Right renal cortex interstitium (tissue), 3 donors: Measurements from ENCODE around the gene NANOS2. TPM values are rescaled to one million over a fixed set of nuclear protein-coding genes. Genes with fewer than 3 reads are reported as not detected.

Experiments used
- DNase-seq, 3 donors: peaks; one replicate each; pipeline ENCODE4 v3.0.0-alpha.2; 2013; ENCODE audit warnings: low read depth in 3 of 3, low spot score in 2 of 3
- polyA plus RNA-seq, 3 donors: library from polyadenylated mRNA; unstranded; fragments of 120-200 nt; gene quantifications; one replicate each; pipeline ENCODE4 v1.2.1, GENCODE V29; 2013; ENCODE audit not compliant: insufficient read length in 3 of 3

Gene NANOS2
- polyA plus RNA-seq, 3 donors: not detected

- DNase-seq: no peak
These were observed 16.5 kb upstream of the NANOS2 start for GRCh38 chr19:45931055-45931454.

DNA sequence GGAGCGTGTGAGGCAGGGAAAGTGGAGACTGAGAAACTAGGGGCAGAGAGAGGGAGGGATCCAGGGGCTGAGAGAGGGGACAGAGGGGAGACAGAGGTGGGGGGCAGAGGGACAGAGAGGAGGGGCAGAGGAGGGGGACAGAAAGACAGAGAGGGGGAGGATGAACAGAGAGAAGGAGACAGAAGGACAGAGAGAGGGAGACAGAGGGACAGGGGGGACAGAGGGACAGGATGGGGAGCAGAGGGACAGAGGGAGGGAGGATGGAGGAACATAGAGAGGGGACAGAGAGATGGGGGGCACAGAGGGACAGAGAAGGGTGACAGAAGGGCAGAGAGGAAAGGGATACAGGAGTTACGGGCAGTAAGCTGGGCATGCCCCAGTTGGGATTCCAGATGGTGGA, 14.7 kb upstream of the NANOS2 start:
- no peak for DNase-seq

GRCh38 chr19:45927565-45928261, 13.1 kb upstream of the NANOS2 start:
- DNase-seq: peak; percentile 71 to 81 (median 74)

DNA sequence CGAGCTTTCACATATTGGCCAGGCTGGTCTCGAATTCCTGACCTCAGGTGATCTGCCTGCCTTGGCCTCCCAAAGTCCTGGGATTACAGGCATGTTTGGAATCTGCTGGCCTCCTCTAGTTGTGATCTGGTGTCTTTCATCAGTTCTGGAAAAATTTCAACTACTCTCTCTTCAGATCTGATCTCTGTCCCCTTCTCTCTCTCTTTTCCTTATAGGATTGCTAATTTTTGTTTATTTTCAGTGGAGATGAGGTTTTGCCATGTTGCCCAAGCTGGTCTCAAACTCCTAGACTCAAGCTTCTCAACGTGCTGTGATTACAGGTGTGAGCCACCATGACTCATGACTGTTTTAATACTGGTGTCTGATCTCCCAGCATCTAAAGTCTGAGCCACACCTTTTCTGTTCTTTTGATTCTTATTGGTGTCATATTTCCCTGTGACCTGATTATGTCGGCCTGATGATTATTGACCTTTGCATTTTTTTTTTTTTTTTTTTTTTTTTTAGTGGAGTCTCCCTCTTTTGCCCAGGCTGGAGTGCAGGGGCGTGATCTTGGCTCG, 10.4 kb upstream of the NANOS2 start:
- no peak for DNase-seq

DNA sequence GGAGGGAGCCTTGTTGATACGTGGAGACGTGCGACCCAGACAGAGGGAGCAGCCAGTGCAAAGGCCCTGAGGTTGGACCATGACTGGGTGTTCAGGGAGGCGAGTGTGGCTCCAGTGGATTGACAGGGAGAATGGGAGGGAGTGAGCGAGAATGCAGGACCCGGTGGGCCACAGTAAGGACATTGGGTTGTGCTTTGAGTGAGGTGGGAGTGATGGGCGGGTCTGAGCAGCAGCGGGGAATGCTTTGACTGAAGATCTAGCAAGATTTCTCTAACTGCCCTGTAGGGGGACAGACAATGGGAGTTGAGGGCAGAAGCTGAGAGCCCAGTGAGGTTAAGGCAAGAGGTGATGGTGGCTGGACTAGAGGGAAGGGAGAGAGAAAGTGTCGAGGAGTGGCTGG, 7.7 kb upstream of the NANOS2 start:
- DNase-seq: no peak

DNA sequence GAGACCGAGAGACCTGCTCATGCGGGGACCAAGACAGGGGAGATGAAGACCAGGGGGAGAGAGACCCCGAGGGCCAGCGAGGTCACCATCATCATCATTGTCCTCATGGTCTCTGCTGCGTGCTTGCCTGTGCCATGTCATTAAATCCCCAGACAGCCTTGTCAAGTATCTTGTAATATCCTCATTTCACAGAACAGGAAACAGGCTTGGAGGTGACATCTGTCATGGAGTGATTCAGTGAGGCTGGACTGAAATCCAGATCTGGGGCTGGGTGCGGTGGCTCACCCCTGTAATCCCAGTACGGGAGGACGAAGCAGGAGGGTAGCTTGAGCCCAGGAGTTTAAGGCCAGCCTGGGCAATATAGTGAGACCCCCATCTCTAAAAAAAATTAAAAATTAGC, 5.9 kb upstream of the NANOS2 start:
- no peak for DNase-seq

DNA sequence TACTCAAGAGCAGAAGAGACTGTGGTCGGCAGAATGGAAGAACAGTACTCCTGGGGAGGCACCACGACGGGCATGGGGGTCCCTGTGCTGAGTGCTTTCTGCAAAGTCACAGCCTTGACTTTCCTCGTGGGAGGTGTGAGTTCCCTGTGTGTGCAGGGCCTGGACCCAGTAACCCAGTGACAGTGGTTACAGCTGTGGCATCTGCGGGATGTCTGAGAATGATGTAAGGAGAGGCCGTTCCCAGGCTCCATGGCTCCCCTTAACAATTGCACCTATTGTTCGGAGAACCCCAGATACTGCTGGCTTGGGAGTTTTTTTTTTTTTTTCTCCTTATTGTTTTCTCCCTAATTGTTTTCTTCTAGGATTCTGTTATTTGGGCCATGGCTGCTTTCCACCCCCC, 5.1 kb upstream of the NANOS2 start:
- DNase-seq: no peak

DNA sequence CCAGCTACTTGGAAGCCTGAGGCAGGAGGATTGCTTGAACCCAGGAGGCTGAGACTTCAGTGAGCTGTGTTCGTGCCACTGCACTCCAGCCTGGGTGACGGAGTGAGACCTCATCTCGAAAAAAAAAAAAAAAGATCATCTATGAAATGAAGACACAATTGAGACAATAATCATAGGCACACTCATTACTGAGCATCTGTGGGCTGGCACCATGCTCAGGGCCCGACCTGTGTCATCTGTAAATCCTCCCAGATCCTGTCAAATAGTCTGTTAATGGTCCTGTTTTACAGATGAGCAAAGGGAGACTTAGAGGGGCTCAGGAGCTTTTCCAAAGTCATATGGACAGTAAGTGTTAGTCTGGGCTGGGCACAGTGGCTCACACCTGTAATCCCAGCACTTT, 4.1 kb upstream of the NANOS2 start:
- no peak for DNase-seq

DNA sequence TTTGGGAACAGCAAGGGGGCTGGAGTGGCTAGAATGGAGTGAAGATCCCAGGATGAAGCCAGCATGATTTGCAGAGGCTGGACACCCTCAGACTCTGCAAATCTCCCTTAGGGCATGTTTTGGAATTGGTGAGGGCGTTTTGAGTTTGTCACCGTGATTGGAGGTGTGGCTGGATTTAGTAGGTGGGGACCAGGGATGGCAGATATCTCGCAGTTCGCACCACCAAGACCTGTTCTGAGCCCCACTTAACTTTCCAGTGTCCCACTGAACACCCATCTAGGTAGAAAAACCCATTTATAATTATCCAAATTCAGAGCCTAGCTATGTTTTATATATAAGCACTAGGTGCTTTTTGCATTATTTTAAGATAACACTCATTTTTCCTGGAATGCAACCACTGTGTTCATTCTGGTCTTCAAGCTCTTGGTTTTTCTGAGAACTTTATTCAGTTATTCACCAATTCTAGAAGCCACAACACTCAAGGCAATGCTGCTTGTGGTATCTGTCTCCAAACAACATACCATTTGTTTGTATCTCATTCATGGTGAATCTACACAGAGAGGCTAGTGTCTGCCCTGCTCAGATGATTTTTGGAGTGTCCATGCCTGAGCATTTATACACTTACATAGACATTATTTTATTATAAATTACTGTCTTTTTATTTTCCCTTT, 3.0 kb upstream of the NANOS2 start:
- no peak for DNase-seq

- DNase-seq: no peak
These were observed 3.3 kb downstream of the NANOS2 start for GRCh38 chr19:45911291-45911690.

GRCh38 chr19:45908956-45909355, 5.6 kb downstream of the NANOS2 start:
- DNase-seq: no peak

DNA sequence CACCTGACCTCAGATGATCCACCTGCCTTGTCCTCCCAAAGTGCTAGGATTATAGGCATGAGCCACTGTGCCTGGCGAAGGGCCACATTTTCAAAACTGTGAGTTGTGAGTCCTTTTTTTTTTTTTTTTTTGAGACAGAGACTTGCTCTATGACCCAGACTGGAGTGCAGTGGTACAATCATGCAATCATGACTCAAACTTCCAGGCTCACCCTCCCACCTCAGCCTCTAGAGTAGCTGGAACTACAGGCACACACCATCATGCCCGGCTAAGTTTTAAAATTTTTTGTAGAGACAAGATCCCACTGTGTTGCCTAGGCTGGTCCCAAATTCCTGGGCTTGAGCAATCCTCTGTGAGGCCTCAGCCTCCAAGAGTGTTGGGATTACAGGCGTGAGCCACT, 8.4 kb downstream of the NANOS2 start:
- no peak for DNase-seq

DNA sequence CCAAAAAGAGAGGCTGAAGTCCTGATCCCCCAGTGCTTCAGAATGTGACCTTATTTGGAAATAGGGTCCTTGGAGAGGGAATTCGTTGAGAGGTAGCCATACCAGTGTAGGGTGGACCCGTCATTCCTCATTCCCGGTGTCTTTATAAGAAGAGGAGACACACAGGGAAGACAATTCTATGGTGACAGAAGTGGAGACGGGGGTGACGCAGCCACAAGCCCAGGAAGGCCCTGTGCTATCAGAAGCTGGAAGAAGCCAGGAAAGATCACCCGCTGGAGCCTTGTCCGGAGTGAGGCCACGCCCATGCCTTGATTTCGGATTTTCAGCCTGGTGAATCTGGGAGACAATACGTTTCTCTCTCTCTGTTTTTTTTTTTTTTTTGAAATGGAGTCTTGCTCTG, 9.6 kb downstream of the NANOS2 start:
- no peak for DNase-seq

DNA sequence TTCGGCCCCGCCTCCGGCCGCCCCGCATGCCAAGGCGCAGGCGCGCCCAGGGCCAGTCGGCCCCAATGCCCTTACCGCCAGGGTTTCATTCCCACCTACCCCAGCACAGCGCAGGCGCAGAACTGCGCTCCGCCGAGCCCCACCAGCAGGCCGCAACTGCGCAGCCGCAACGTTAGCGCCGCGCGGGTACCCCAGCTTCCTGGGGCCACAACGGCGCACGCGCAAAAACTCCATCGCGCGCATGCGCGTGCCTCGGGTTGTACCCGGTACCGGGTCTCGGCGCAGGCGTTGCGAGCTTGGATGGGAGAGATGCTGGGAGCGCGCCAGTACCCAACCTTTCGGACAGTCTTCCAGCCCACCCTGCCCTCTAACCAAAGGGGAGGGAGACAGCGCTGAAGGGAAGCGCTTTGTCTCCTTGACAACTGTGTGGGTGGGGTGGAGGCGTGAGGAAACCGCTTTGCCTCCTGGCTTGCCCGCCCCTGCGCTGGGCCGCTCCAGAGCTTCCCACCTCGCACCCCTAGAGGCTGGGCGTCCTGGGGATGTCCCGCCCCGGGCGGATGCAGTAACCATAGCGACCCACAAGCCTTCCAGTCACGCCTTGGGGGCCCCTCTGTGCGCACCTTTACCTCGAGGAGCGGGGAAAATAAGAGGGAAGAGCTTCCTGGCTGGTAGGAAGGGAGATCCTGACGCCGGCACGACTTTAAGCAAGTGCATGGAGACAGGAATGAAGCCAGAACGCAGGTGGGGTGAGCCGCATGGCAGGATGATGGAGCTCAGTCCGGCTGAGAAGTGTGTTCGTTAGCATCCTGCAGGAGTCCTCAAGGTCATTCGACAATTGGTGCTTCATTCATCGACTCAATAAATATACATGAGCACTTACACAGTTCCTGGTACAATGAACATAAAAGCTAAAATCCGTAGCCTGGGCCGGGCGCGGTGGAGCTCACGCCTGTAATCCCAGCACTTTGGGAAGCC, 11.6 kb downstream of the NANOS2 start:
- DNase-seq: peak; percentile 95 to 97 (median 96)

GRCh38 chr19:45901912-45902650, 12.5 kb downstream of the NANOS2 start, which contains the start of gene MYPOP:
Gene MYPOP, minus strand, starts transcription at chr19:45902613. Its CDS starts 840 bp downstream, at chr19:45901773.
- DNase-seq: no peak

DNA sequence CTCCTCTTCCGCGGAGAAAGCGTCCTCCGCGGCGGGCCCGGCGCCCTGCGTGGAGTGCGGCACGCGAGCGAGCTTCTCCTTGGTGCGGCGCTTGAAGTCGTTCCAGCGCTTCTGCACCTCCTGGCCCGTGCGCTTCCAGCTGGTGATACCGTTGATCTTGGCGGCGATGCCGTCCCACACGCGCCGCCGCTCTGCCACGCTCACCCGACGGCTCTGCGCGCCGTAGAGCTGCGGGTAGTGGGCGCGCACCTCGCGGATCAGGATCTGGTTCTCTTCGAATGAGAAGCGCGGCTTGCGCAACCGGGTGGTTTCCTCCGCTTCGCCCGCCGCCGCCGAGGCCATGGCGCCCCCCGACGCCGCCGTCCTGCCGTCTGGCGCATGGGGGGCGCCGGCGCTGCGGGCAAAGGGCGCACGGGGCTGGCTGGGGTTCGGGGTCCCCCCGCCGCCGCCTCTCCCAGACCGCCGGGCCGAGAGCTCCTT, 13.1 kb downstream of the NANOS2 start:
- no peak for DNase-seq

DNA sequence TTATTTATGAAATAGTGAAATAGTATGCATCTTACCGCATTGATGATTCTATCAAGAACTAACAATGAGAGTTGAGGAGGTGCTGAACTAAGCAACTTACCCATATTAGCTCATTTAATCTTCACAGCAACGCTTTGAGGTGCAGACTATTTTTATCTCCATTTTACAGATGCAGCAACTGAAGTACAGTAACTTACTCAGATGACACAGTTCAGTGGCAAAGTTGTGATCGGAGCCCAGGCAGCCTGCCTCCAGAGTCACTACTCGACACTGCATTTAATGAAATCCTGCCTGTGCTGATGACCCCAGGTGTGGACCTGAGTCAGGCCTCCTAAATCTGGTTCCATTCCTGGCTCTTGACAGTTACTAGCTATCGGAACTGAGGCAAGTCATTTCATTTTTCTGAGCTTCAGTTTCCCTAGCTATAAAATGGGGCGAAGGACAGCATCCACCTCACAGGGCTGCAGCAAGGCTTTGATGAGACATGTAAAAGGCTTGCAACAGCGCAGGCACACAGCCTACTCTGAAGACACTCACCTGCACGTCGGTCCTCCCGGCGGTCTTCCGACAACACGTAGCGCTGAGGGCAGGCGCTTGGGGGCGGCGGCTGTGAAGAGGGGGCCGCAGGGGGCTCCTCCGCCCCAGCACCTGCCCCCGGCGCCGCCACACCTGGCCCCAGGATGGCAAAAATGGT, 13.7 kb downstream of the NANOS2 start:
- DNase-seq: no peak

GRCh38 chr19:45899919-45900589, 14.5 kb downstream of the NANOS2 start:
- DNase-seq: no peak

- no peak for DNase-seq
These were observed 15.3 kb downstream of the NANOS2 start for GRCh38 chr19:45899253-45899652.
